ENCODE measurements around the gene RPL23. TPM values are rescaled to one million over a fixed set of nuclear protein-coding genes. Genes with fewer than 3 reads are reported as not detected.

Gene RPL23
- total RNA-seq, 1 experiment from 2014 or later: 2,314 TPM

DNA sequence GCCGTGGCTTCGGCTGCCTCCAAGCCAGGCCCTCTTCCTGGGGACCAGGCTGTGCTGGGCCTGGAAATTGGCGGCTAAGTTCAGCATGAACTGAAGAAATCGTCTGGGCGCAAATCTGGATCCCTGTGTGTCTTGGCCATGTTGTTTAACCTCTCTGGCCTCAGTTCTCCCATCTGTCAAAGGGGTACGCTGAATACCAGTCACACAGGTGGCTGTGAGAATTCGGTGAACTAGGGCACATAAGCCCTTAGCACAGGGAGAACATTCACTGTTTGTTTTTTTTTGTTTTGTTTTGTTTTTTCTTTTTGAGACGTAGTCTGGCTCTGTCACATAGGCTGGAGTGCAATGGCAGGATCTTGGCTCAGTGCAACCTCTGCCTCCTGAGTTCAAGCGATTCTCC lies 35.3 kb upstream of the RPL23 start:
- H3K36me3 ChIP-seq: peaks cover 94% of the 10 kb centered on the region
- DNase-seq: no peak
- no peaks in the 10 kb centered on the region for H3K9me3 ChIP-seq
- H3K27me3 ChIP-seq: no peaks in the 10 kb centered on the region
- H3K4me3 ChIP-seq: no peak overlapping the region

GRCh38 chr17:38886643-38887010 lies 33.1 kb upstream of the RPL23 start:
- Histone ChIP-seq H3K36me3 (peaks cover 96% of the 10 kb centered on the region), H3K9me3 (no peaks in the 10 kb centered on the region), H3K27me3 (no peaks in the 10 kb centered on the region), H3K4me3 (no peak overlapping the region)
- no peak for DNase-seq

- Histone ChIP-seq H3K9me3 (no peaks in the 10 kb centered on the region), H3K36me3 (peaks cover 96% of the 10 kb centered on the region), H3K27me3 (no peaks in the 10 kb centered on the region), H3K4me3 (no peak overlapping the region)
- DNase-seq: no peak
Observed at GRCh38 chr17:38885728-38886642, 32.5 kb upstream of the RPL23 start.

DNA sequence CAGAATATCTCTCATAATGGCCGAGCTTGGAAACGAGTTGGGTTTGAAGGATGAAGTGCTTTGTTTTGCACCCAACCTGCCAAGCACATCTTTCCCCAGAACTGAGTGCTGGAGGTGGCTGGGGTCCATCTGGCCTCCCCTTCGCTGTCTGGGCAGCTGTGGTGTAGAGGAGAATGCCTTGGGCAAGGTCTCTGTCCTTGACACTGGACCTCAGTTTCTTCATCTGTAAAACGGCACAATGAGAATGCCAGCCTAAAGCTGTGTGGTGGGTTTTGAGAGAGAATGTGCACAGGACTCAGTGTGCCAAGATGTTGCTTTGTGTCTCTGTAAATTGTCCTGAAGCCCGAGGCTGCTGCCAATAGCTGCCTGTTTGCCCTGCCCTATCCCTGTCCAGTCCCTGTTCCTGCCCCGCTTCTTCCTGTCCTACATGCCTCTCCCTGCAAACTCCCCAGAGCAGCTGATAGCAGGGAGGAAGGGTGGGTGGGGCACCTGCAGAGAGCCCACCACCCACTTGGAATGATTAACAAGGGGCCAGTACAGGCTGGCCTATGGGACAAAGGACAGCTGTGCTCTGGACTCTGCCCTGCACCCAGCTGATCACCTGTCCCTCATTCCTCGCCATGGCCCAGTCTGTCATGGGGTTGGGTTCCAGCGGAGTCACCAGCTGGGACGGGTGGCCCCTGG lies 31.7 kb upstream of the RPL23 start:
- Histone ChIP-seq H3K27me3 (no peaks in the 10 kb centered on the region), H3K4me3 (no peak overlapping the region), H3K9me3 (no peaks in the 10 kb centered on the region), H3K36me3 (peaks cover 96% of the 10 kb centered on the region)
- DNase-seq: no peak

DNA sequence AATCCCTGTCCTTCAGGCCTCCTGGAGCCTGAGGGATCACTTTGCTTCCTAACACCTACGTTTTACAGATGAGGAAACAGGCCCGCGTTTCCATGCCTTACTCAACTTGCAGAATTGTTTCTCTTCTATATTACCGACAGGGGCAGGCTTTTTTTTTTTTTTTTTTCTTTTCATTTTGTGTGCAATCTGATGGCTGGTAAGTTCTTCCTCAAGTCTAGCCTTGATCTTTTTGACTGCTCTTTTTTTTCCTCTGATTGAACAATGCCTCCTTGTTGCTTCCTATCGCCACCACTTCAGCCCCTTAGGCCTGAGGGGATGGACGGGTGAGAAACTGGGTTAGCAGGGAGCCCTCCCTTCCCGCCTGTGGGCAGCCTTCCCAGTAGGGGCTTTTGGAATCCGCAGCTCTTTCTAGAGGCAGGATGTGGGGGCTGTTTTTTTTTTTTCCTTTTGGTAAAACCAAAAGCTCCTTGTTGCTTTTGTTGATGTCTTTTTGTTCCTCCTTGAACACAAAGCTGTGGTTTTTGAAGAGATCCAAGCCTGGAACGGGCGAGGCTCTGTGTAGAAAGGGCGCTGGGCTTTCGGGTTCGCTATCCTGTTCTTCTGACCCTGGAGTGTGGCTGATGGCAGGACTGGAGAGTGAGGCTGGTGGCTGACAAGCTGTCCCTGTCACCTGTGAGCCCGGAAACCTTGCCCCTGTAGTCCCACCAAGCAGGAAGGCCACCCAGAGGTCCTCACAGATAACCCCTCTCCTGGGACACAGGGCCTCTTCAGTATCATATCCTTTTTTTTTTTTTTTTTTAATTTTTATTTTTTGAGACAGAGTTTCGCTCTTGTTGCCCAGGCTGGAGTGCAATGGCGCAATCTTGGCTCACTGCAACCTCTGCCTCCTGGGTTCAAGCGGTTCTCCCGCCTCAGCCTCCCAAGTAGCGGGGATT lies 30.3 kb upstream of the RPL23 start:
- no peak overlapping the region for H3K4me3 ChIP-seq
- H3K9me3 ChIP-seq: no peaks in the 10 kb centered on the region
- no peaks in the 10 kb centered on the region for H3K27me3 ChIP-seq
- DNase-seq: no peak
- peaks cover 93% of the 10 kb centered on the region for H3K36me3 ChIP-seq

GRCh38 chr17:38882870-38883269 lies 29.3 kb upstream of the RPL23 start:
- Histone ChIP-seq H3K4me3 (no peak overlapping the region), H3K9me3 (no peaks in the 10 kb centered on the region), H3K27me3 (no peaks in the 10 kb centered on the region), H3K36me3 (peaks cover 93% of the 10 kb centered on the region)
- DNase-seq: no peak

DNA sequence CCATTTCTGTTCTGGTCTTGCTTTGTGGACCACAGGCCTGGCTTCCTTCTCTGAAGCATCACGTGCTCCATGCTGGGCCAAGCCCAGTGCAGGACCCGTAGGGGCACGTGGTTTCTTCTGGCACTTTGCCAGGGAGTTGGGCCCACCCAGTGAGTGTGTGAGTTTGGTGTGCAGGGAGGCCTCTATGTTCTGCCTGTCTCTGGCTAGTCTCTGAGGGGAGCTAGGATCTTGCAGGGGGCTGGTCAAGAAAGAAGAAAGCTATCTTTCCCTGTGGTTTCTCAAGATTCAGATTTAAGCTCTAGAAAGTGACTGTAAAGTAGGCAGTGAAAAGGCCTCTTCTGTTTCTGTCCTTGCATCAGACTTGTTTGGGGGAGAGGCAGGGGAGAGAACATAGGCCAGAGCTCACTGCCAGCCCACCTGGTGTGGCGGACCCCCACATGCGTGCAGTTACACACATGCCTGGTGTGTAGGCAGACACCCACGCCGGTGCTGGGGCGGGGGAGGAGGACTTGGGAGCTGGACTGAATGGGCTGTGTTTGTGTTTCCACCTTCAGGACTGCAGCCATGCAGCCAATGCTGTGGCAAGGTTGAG lies 28.2 kb upstream of the RPL23 start:
- Histone ChIP-seq H3K4me3 (no peak overlapping the region), H3K27me3 (no peaks in the 10 kb centered on the region), H3K36me3 (peaks cover 92% of the 10 kb centered on the region), H3K9me3 (no peaks in the 10 kb centered on the region)
- peak; percentile 47 for DNase-seq

DNA sequence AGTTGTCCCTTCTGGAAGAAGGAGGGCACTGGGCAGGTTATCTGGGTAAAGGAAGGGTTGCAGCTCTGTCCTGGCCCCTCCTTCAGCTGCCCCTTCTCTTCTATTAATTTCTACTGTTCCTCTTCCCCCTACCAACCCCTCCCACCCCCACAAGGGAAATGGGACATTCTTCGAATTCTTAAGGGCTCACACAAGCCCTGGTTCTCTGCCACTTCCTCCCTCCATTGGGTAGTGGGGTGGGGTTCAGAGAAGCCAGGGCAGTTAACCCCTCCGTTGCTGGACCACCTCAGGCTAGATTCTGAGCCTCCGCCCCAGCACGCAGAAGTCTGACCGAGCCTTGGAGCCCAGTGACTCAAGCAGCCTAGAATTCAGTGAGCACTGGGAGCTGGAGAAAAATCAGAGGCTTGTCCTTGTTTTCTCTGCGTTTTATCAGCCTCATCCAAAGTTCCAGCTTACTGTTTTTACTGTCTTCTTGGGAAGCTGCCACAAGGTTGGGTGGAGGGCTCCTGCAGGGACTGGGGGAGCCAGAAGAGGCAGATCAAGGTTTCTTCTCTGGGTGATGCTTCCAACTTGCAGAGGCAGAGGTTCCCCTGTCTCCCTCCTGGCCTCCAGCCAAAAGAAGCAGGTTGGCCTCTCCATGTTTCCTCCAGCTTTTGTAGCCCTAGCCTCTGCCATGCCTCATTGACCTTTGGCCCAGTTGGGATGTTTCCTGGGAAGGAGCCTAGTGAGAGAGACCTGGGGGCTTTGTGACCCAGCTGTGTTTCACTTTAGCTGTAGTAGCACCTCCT lies 26.6 kb upstream of the RPL23 start:
- Histone ChIP-seq H3K36me3 (peaks cover 88% of the 10 kb centered on the region), H3K9me3 (no peaks in the 10 kb centered on the region), H3K27me3 (no peaks in the 10 kb centered on the region), H3K4me3 (peak overlapping the region; percentile 7)
- peak; percentile 93 for DNase-seq

GRCh38 chr17:38877130-38877851 lies 23.8 kb upstream of the RPL23 start:
- Histone ChIP-seq H3K4me3 (no peak overlapping the region), H3K27me3 (no peaks in the 10 kb centered on the region), H3K36me3 (peaks cover 92% of the 10 kb centered on the region), H3K9me3 (no peaks in the 10 kb centered on the region)
- no peak for DNase-seq

DNA sequence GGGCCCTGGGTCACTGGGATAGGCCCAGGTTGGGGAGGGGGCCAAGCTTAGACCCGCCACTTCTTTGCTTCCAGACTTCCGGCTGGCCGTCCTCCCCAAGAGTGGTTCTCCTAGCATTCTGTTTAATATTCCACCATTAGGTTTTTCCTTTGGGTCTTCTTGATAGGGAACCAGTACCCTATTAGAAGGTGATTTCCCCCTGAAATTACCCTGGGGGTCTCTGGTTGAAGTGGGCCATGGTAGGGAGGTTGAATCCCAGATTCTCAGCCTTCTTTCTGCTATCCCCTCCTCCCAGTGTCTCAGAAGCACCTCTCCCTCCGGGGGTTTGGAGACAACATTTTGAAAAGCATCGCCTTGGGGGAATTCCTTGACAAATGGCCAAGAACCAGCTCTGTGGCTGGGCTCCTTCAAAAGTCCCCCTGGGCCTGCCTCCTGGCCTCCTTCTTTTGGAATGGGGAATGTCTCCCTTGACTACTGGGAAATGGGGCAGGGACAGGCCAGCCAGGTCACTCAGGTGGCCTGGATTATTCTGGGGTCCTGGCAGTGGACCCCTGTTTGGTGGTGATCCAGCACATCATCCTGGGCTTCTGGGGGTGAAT lies 22.1 kb upstream of the RPL23 start:
- Histone ChIP-seq H3K27me3 (no peaks in the 10 kb centered on the region), H3K4me3 (no peak overlapping the region), H3K36me3 (peaks cover 88% of the 10 kb centered on the region), H3K9me3 (no peaks in the 10 kb centered on the region)
- DNase-seq: no peak

GRCh38 chr17:38874505-38875400 lies 21.2 kb upstream of the RPL23 start:
- H3K36me3 ChIP-seq: peaks cover 86% of the 10 kb centered on the region
- no peak overlapping the region for H3K4me3 ChIP-seq
- H3K9me3 ChIP-seq: no peaks in the 10 kb centered on the region
- no peaks in the 10 kb centered on the region for H3K27me3 ChIP-seq
- DNase-seq: no peak

DNA sequence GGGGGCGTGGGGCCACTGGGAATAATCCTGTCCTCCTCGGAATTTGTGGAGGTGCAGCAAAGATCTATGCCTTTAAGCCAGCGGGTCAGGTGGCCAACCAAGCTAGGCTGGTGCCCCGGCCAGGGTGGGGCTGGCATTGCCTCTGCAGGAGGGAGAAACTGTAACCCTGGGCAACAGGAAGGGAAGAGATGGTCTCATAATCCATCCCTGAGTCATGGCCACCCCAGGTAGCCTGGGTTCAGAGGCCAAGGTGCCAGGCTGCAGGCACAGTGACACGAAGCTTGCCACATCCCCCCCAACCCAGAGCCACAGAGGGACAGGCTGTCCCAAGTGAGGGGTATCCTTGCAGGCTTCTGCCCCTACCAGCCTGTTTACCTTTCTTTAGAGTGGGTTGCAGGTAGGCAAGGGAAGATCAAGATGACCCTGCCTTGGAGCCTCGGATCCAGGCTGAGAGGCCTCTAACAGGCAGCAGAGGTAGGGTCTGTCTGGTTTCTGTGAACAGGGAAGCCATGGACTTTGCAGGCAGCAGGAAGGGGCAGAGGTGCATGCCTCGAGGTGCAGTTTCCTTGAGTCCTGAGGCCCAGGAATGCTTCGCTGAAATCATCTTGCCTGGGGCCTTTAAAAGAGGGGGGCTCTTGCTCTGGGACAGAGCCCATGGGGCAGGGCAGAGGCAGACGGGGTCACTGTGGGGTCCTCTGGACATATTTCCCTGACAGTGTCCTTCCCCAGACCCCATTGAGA lies 20.3 kb upstream of the RPL23 start:
- Histone ChIP-seq H3K4me3 (no peak overlapping the region), H3K9me3 (no peaks in the 10 kb centered on the region), H3K36me3 (peaks cover 76% of the 10 kb centered on the region), H3K27me3 (no peaks in the 10 kb centered on the region)
- DNase-seq: no peak

DNA sequence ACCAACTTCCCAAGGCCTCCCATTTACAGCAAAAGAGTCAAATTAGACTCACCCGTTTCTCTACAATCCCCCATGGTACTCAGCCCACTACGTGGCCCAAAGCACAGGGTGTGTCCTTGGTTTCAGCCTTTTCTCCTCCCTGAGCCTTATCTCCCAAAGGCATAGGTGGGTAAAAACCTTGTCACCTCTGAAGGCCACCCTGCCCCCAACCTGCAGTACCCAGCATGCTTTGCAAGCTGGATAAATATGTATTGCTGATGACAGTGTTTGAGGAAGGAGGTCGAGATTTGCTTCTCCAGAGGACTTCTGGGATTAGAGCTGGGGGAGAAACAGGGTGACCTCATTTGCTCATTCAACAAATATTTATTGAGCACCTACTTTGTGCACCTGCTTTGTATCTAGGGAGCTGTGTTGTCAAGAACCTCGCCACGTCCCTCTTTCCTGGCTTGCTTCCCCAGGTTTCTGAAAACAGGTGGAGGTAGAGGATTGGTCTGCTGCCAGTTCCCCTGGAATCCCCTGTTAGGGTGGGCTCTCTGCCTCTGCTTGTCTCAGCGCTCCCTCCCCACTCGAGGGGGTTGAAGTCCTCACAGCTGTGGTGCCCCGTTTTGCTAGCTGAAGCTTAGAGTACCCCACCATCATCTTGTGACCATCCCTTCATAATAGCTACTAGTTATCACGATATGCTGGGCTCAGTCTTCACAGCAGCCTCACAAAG lies 19.3 kb upstream of the RPL23 start:
- H3K36me3 ChIP-seq: peaks cover 66% of the 10 kb centered on the region
- H3K9me3 ChIP-seq: no peaks in the 10 kb centered on the region
- H3K4me3 ChIP-seq: no peak overlapping the region
- no peaks in the 10 kb centered on the region for H3K27me3 ChIP-seq
- DNase-seq: no peak

Data from MG63 (cell line).